Testis (tissue), 3 donors: Measurements from ENCODE around the gene CD276. TPM values are rescaled to one million over a fixed set of nuclear protein-coding genes. Genes with fewer than 3 reads are reported as not detected.

ENCODE experiments used
- DNase-seq: peaks from one replicate; pipeline ENCODE4 v3.0.0-alpha.2; 2019
- H3K27ac ChIP-seq, 2 donors: fragments of 200-600 bp; sonication (generic); one replicate each; pipeline ENCODE4 v1.5.1; 2019
- H3K27me3 ChIP-seq: fragments of 200-600 bp; sonication (generic); one replicate; pipeline ENCODE4 v1.5.1; 2019
- H3K36me3 ChIP-seq: fragments of 200-600 bp; sonication (generic); one replicate; pipeline ENCODE4 v1.5.1; 2017; ENCODE audit warnings: low read depth; ENCODE audit errors: missing control alignments
- H3K4me1 ChIP-seq: fragments of 200-600 bp; sonication (generic); one replicate; pipeline ENCODE4 v1.5.1; 2019
- H3K4me3 ChIP-seq, 2 donors: fragments of 200-600 bp; sonication (generic); one replicate each; pipeline ENCODE4 v1.5.1; 2017 to 2019
- H3K9me3 ChIP-seq: fragments of 200-600 bp; sonication (generic); one replicate; pipeline ENCODE4 v1.5.1; 2017
- CTCF ChIP-seq, 3 experiments: fragments of 450-650 bp in 2 of 3; fragments of 200-600 bp in 1 of 3; sonication (generic) in 1 of 3; IDR thresholded peaks; one replicate each; pipeline ENCODE4 v1.5.1; 2016 to 2019; ENCODE audit warnings: antibody characterized with exemption in 3 of 3, mild to moderate bottlenecking in 2 of 3, moderate library complexity in 1 of 3
- POLR2A ChIP-seq: fragments of 450-650 bp; IDR thresholded peaks from one replicate; pipeline ENCODE4 v1.6.1; 2017; ENCODE audit warnings: antibody characterized with exemption, mild to moderate bottlenecking, moderate library complexity
- WGBS, 2 donors: methylation state at CpG; one replicate each; pipeline ENCODE4 v1.1.5; 2018; 5-methylcytosine and 5-hydroxymethylcytosine counted together
- intact Hi-C: fragments of 100-400 bp; cut with DNase I; formaldehyde crosslinking; loops from one replicate; pipeline ENCODE4 v1.15.1; 2023; ENCODE audit warnings: low total_unique reads
- polyA plus RNA-seq: library from polyadenylated mRNA; stranded (reverse); fragments of 350-450 nt; fragmentation: Illumina TruSeq; extraction: RNeasy Lipid Tissue Mini Kit (QIAGEN cat#74804); gene quantifications from one replicate; pipeline ENCODE4 v1.2.3, GENCODE V29; 2014; ENCODE audit warnings: low read depth, low replicate concordance; ENCODE audit not compliant: insufficient read depth
- total RNA-seq, 2 donors: library from RNA; depleted of rRNA; stranded (reverse); fragments of >200 nt; gene quantifications; one replicate each; pipeline ENCODE4 v1.2.3, GENCODE V29; 2016

The CD276 gene
- total and polyA plus RNA-seq, 3 donors from 2014 or later, result 43.1 to 61.5 (median 50.3) TPM

- Histone ChIP-seq H3K27me3 (no peaks in the 10 kb centered on the region), H3K4me1 (peaks cover 14% of the 10 kb centered on the region), H3K27ac (no peak overlapping the region), H3K36me3 (no peaks in the 10 kb centered on the region), H3K9me3 (no peaks in the 10 kb centered on the region), H3K4me3 (no peak overlapping the region)
- 80 to 86% methylated on average over 15 to 16 of the region's 16 CpGs for WGBS, 2 donors
- intact Hi-C loops, result no loop called here
- TF ChIP-seq POLR2A, result no peak
- no peak for TF ChIP-seq CTCF (IDR thresholded peaks at IDR 0.05)
- no peak for DNase-seq
These were observed 11.8 kb downstream of the CD276 start for GRCh38 chr15:73695773-73696640.

- 70 to 74% methylated on average over 1 of the region's 1 CpG for WGBS, 2 donors
- intact Hi-C loops, result no loop called here
- H3K27ac ChIP-seq, result no peak overlapping the region
- TF ChIP-seq POLR2A, result no peak
- TF ChIP-seq CTCF (IDR thresholded peaks at IDR 0.05), result no peak
- DNase-seq, result no peak
- no peaks in the 10 kb centered on the region for H3K36me3 ChIP-seq
- H3K27me3 ChIP-seq, result no peaks in the 10 kb centered on the region
- H3K4me3 ChIP-seq, result no peak overlapping the region
- peaks cover 11% of the 10 kb centered on the region for H3K4me1 ChIP-seq
- H3K9me3 ChIP-seq, result no peaks in the 10 kb centered on the region
These were observed 12.4 kb downstream of the CD276 start for GRCh38 chr15:73696641-73697001.

- Histone ChIP-seq H3K4me3 (no peak overlapping the region), H3K36me3 (no peaks in the 10 kb centered on the region), H3K27ac (no peak overlapping the region), H3K4me1 (peaks cover 10% of the 10 kb centered on the region), H3K9me3 (no peaks in the 10 kb centered on the region), H3K27me3 (no peaks in the 10 kb centered on the region)
- intact Hi-C loops, result no loop called here
- peak; percentile 87 for DNase-seq
- 21 to 41% methylated on average over 9 of the region's 9 CpGs for WGBS, 2 donors
- TF ChIP-seq POLR2A (no peak), CTCF (IDR thresholded peaks at IDR 0.05) (no peak)
These were observed 12.9 kb downstream of the CD276 start for GRCh38 chr15:73697033-73697467.

GRCh38 chr15:73699249-73700040 is 15.3 kb downstream of the CD276 start:
- intact Hi-C loops, result no loop called here
- WGBS, 2 donors, result 74 to 89% methylated on average over 13 to 14 of the region's 14 CpGs
- no peak for DNase-seq
- Histone ChIP-seq H3K27ac (no peak overlapping the region), H3K4me3 (no peak overlapping the region), H3K9me3 (no peaks in the 10 kb centered on the region), H3K27me3 (no peaks in the 10 kb centered on the region), H3K4me1 (peaks cover 8% of the 10 kb centered on the region), H3K36me3 (no peaks in the 10 kb centered on the region)
- TF ChIP-seq CTCF (IDR thresholded peaks at IDR 0.05), result no peak
- TF ChIP-seq POLR2A, result no peak
